ENCODE measurements around the gene VARS1. TPM values are rescaled to one million over a fixed set of nuclear protein-coding genes. Genes with fewer than 3 reads are reported as not detected.

The VARS1 gene
- total and polyA plus RNA-seq, 8 donors = 11.0 to 56.5 (median 25.9) TPM

GRCh38 chr6:31836047-31836473 is 40.5 kb upstream of the VARS1 start:
- WGBS, 5 donors = 4 to 18% (median 7%) methylated on average over 14 of the region's 14 CpGs
- intact Hi-C loops (cut with DNase I; ENCODE audit: low total_unique reads) = no loop called here
- TF ChIP-seq POLR2AphosphoS5 (IDR thresholded peaks at IDR 0.05) (no peak), CTCF (IDR thresholded peaks at IDR 0.05) (no peak), EP300 (IDR thresholded peaks at IDR 0.05) (no peak), POLR2A (IDR thresholded peaks at IDR 0.05) (no peak)
- DNase-seq = peak in 1 of 2 donors; percentile 39
- Histone ChIP-seq H3K9me3 (no peaks in the 10 kb centered on the region), H3K27me3 (no peaks in the 10 kb centered on the region), H3K27ac (peak overlapping the region; percentile 44 to 97 (median 96)), H3K36me3 (peaks cover 35 to 48% (median 45%) of the 10 kb centered on the region in 4 donors), H3K4me3 (peak overlapping the region; percentile 81 to 96 (median 88)), H3K4me1 (peaks cover 41 to 72% (median 67%) of the 10 kb centered on the region in 4 donors)

GRCh38 chr6:31834367-31835250 is 39.1 kb upstream of the VARS1 start:
- WGBS, 5 donors = 0 to 1% (median 1%) methylated on average over 39 to 59 of the region's 59 CpGs
- H3K36me3 ChIP-seq = peaks cover 25 to 33% (median 31%) of the 10 kb centered on the region in 4 donors
- H3K27ac ChIP-seq = peak overlapping the region; percentile 94 to 97 (median 96)
- TF ChIP-seq POLR2A (IDR thresholded peaks at IDR 0.05) = peak in 1 of 4 donors; percentile 31
- peak in 2 of 3 donors; percentile 53 to 84 for TF ChIP-seq POLR2AphosphoS5 (IDR thresholded peaks at IDR 0.05)
- no peak for TF ChIP-seq EP300 (IDR thresholded peaks at IDR 0.05)
- no peaks in the 10 kb centered on the region for H3K27me3 ChIP-seq
- H3K4me1 ChIP-seq = peaks cover 46 to 79% (median 71%) of the 10 kb centered on the region in 4 donors
- peak; percentile 87 to 96 for DNase-seq
- H3K9me3 ChIP-seq = no peaks in the 10 kb centered on the region
- H3K4me3 ChIP-seq = peak overlapping the region; percentile 81 to 96 (median 88)
- intact Hi-C loops (cut with DNase I; ENCODE audit: low total_unique reads) = no loop called here

- no peaks in the 10 kb centered on the region for H3K9me3 ChIP-seq
- WGBS, 5 donors = 68 to 76% (median 71%) methylated on average over 15 of the region's 15 CpGs
- peaks cover 29 to 53% (median 47%) of the 10 kb centered on the region in 4 donors for H3K4me1 ChIP-seq
- peak overlapping the region; percentile 8 to 97 (median 96) for H3K27ac ChIP-seq
- intact Hi-C loops (cut with DNase I; ENCODE audit: low total_unique reads) = no loop called here
- H3K27me3 ChIP-seq = no peaks in the 10 kb centered on the region
- no peak for DNase-seq
- no peak for TF ChIP-seq CTCF (IDR thresholded peaks at IDR 0.05)
- peak in 1 of 3 donors; percentile 11 for TF ChIP-seq POLR2AphosphoS5 (IDR thresholded peaks at IDR 0.05)
- H3K36me3 ChIP-seq = peaks cover 0 to 3% (median under 1%) of the 10 kb centered on the region in 4 donors
- H3K4me3 ChIP-seq = peak overlapping the region; percentile 59 to 76 (median 66)
These were observed 36.0 kb upstream of the VARS1 start for GRCh38 chr6:31831350-31832215.

- Histone ChIP-seq H3K27me3 (no peaks in the 10 kb centered on the region), H3K4me3 (peak overlapping the region; percentile 59 to 76 (median 66)), H3K4me1 (peaks cover 29 to 53% (median 47%) of the 10 kb centered on the region in 4 donors), H3K27ac (peak overlapping the region; percentile 84 to 97 (median 94)), H3K9me3 (no peaks in the 10 kb centered on the region), H3K36me3 (no peaks in the 10 kb centered on the region)
- TF ChIP-seq EP300 (IDR thresholded peaks at IDR 0.05) (no peak), POLR2AphosphoS5 (IDR thresholded peaks at IDR 0.05) (no peak), CTCF (IDR thresholded peaks at IDR 0.05) (no peak), POLR2A (IDR thresholded peaks at IDR 0.05) (no peak)
- peak in 1 of 2 donors; percentile 30 for DNase-seq
- WGBS, 5 donors = 25 to 48% (median 37%) methylated on average over 6 of the region's 6 CpGs
- intact Hi-C loops (cut with DNase I; ENCODE audit: low total_unique reads) = no loop called here
These were observed 35.4 kb upstream of the VARS1 start for GRCh38 chr6:31830886-31831335.
